GM21515 (cell line): ENCODE results near the gene PLP2.

Source experiments
- ATAC-seq: cut with Tn5 transposase; IDR thresholded peaks from one replicate; pipeline ENCODE4 v1.9.1; 2021; ENCODE audit not compliant: unreplicated experiment

Gene PLP2

GRCh38 chrX:49208399-49208798 lies 36.7 kb downstream of the PLP2 start:
- ATAC-seq, result no peak

DNA sequence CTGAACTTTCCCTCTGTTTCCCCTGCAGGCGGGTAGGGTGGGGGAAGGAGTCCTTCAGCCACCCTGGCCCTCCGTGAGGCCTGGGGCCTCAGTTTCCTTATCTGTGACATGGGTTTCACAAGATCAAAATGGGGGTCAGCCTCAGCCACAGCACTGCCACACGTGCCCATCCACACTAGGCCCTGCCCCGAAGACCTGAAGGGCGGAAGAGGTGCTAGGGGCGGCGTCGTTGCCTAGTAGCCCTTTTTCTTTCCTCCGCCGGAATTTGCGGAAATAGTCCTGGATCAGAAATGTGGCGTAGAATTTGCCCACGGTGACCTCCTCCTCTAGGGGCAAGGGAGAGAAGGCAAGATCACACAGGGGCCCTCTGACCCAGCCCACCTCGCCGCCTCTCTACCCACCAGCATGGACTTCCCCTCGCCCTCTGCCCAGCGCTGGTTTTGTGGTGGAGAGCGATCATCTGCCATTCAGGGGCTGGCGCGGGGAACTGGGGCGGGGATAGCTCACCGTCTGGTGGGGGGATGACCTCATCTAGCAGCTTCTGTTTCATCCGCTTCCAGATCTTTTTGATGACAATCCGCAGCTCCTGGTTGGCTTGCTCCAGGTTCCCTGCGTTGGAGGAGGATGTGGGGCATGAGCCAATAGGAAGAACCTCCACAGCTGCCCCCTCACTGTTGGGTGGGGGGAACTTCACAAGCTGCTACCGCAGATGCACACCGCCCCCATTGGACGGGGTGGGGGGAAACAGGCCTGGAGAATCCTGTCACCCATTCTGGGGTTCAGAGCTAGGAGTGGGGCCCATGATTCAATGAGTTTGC lies 37.9 kb downstream of the PLP2 start:
- ATAC-seq, result no peak

- ATAC-seq, result no peak
Measured at GRCh38 chrX:49210406-49210805, 38.7 kb downstream of the PLP2 start.

- ATAC-seq, result no peak
Measured at GRCh38 chrX:49211074-49211473, 39.4 kb downstream of the PLP2 start.

GRCh38 chrX:49212209-49212608 lies 40.5 kb downstream of the PLP2 start:
- ATAC-seq, result no peak

DNA sequence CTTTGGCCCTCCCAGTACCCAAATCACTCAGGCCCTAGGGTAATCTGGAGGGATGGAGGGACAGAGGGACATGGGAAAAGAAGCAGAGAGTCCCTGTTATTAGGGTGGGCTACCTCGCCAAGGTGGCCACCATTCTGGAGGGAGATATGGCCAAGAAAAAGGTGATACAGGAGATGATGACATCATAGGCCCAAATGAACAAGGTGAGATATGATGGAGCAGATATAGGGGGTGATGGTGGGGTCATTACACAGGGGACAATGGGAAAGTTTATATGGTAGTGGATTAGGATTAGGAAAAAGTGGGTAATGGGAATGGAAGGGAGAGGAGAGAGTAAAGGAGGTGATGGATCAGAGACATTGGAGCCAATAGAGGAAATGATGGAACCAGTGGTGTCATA lies 41.2 kb downstream of the PLP2 start:
- ATAC-seq, result no peak

- ATAC-seq, result no peak
Measured at GRCh38 chrX:49214416-49214815, 42.7 kb downstream of the PLP2 start.

DNA sequence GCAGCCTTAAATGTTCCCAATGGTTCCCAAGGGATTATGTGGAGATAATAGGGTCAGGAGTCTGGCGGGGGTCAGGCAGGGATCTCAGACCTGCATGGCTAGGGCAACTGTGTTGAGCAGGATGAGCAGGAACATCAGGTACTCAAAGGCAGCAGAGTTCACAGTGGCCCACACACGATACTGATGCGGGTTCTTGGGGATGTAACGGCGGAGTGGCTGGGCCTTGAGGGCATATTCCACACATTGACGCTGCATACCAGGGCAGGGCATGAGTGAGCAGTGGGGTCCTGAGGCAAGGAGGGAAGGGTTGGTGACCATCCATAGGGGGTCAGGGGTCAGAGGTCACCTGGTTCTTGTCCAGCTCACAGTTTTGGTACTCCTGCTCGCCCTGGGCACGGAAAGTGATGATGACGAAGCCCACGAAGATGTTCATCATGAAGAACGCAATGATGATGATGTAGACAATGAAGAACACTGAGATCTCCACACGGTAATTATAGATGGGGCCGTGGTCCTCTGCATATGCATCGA lies 43.4 kb downstream of the PLP2 start:
- ATAC-seq, result no peak

DNA sequence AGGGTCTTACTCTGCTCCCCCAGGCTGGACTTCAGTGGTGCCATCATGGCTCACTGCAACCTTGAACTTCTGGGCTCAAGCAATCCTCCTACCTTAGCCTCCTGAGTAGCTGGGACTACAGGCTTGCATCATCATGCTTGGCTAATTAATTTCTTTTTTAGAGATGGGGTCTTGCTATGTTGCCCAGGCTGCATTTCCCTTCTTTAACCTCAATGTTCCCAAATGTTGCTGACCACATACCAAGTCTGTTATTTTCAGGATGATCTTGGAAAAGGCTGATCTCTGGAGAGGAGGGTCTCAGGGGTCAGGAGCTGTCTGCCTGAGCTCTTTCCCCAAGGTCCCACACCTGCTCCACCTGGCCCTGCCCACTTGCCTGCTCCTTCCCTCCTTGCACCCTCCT lies 48.4 kb downstream of the PLP2 start:
- ATAC-seq, result no peak

DNA sequence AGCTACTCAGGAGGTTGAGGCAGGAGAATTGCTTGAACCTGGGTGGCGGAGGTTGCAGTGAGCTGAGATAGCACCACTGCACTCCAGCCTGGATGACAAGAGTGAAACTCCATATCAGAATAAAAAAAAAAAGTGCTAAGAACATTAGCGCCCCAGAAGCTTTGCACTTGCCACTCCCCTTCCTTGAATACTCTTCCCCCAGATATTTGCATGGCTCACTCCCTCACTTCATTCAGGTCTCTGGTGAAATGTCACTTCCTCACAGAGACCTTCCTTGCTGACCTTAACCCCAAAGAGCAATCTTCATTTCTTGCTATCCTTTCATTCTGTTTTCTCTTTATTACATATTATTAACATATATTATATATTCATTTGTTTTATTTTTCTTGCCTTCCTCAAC lies 50.2 kb downstream of the PLP2 start:
- no peak for ATAC-seq
